K562 (cell line): ENCODE results near the gene ANKRD61. TPM values are rescaled to one million over a fixed set of nuclear protein-coding genes. Genes with fewer than 3 reads are reported as not detected.

Source experiments
- CTCF ChIP-seq, 3 experiments: IDR thresholded peaks in 2 of 3; conservative IDR thresholded peaks in 1 of 3; 2 replicates each; pipeline ENCODE4 v1.5.1; 2011 to 2012; ENCODE audit warnings: low read length in 3 of 3, mild to moderate bottlenecking in 3 of 3, control low read depth in 2 of 3, improper control_type of control experiment in 1 of 3, inconsistent platforms in 1 of 3, low read depth in 1 of 3, mixed read lengths in 1 of 3, moderate library complexity in 1 of 3; ENCODE audit not compliant: insufficient read depth in 2 of 3
- RFX1 ChIP-seq: fragments of 450-650 bp; IDR thresholded peaks from 2 replicates; pipeline ENCODE4 v1.6.1; 2016; ENCODE audit warnings: mild to moderate bottlenecking, moderate library complexity
- ZNF239 ChIP-seq: fragments of 250-450 bp; sonication (Bioruptor Pico); IDR thresholded peaks from 2 replicates; pipeline ENCODE4 v1.4.0; 2020; ENCODE audit warnings: mild to moderate bottlenecking
- ZNF384 ChIP-seq: IDR thresholded peaks from 2 replicates; pipeline ENCODE4 v1.6.1; 2012; ENCODE audit warnings: low read depth, low read length, improper control_type of control experiment
- ZNF75A ChIP-seq: fragments of 450-650 bp; formaldehyde crosslinking; IDR thresholded peaks from 2 replicates; pipeline ENCODE4 v1.4.0; 2020; ENCODE audit warnings: mild to moderate bottlenecking
- polyA plus RNA-seq, 8 experiments: library from polyadenylated mRNA; depleted of rRNA in 4 of 8; stranded (reverse) in 5 of 8; unstranded in 3 of 8; fragments of >200 nt; fragmentation: Nextera tagmentation in 2 of 8; fragmentation: Illumina TruSeq in 1 of 8; extraction: Ambion mirVana in 2 of 8; extraction: Trizol in 1 of 8; gene quantifications; 2 replicates each; pipeline versions ENCODE4 v1.2.1 to v1.2.3, GENCODE V29; 2011 to 2014; ENCODE audit warnings: inconsistent platforms in 1 of 8, missing spikeins in 1 of 8
- total RNA-seq, 7 experiments: library from RNA; depleted of rRNA in 6 of 7; stranded (reverse); fragments of >200 nt in 6 of 7; fragmentation: Illumina TruSeq in 2 of 7; extraction: Trizol in 2 of 7; gene quantifications; 2 replicates each; pipeline versions ENCODE4 v1.2.1 to v1.2.3, GENCODE V29; 2011 to 2021; ENCODE audit warnings: low replicate concordance in 1 of 7
- TF ChIP-seq, protein P1 (sequence below), 2 experiments: fragments of 450-650 bp; formaldehyde crosslinking in 1 of 2; IDR thresholded peaks; 2 replicates each; pipeline versions ENCODE4 v1.4.0 to v1.6.1; 2014 to 2020; ENCODE audit warnings: mild to moderate bottlenecking in 2 of 2, borderline replicate concordance in 1 of 2, low read depth in 1 of 2
- TF ChIP-seq, protein P2 (sequence below): fragments of 150-350 bp; conservative IDR thresholded peaks from 2 replicates; pipeline ENCODE4 v1.6.1; 2014; ENCODE audit warnings: low read length
- TF ChIP-seq, protein P3 (sequence below): sonication (generic); formaldehyde crosslinking; IDR thresholded peaks from 2 replicates; pipeline ENCODE4 v1.8.0; 2023; ENCODE audit warnings: mild to moderate bottlenecking, missing genetic modification reagents

Gene ANKRD61
- total and polyA plus RNA-seq, 9 of the 15 experiments (the other 6 are each of a cell fraction or from before 2014, with no cell fraction given), result 0.08 to 0.11 (median 0.09) TPM; not detected in 5

DNA sequence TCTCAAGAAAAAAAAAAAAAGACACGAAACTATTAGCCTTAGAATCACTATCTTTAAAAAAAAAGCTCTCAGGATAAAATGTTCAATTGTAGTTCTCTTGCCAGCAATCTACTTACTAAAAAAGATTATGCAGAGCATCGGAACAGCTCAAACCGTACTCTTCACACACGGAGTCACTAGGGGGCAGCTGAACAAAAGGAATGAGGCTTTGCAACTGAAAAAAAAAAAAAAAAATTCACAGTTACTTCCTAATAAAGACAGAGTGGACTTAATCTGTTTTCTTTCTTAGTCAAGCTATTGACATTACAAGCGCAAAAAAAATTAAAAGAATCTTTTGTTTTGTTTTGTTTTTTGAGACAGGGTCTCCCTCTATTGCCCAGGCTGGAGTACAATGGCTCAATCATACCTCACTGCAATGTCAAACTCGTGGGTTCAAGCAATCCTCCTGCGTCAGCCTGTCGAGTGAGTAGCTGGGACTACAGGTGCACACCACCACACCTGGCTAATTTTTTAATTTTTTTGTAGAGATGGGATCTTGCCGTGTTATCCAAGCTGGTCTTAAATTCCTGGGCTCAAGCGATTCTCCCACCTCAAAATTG is 33.9 kb upstream of the ANKRD61 start (continued):
- TF ChIP-seq, protein P1, sequence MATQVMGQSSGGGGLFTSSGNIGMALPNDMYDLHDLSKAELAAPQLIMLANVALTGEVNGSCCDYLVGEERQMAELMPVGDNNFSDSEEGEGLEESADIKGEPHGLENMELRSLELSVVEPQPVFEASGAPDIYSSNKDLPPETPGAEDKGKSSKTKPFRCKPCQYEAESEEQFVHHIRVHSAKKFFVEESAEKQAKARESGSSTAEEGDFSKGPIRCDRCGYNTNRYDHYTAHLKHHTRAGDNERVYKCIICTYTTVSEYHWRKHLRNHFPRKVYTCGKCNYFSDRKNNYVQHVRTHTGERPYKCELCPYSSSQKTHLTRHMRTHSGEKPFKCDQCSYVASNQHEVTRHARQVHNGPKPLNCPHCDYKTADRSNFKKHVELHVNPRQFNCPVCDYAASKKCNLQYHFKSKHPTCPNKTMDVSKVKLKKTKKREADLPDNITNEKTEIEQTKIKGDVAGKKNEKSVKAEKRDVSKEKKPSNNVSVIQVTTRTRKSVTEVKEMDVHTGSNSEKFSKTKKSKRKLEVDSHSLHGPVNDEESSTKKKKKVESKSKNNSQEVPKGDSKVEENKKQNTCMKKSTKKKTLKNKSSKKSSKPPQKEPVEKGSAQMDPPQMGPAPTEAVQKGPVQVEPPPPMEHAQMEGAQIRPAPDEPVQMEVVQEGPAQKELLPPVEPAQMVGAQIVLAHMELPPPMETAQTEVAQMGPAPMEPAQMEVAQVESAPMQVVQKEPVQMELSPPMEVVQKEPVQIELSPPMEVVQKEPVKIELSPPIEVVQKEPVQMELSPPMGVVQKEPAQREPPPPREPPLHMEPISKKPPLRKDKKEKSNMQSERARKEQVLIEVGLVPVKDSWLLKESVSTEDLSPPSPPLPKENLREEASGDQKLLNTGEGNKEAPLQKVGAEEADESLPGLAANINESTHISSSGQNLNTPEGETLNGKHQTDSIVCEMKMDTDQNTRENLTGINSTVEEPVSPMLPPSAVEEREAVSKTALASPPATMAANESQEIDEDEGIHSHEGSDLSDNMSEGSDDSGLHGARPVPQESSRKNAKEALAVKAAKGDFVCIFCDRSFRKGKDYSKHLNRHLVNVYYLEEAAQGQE (IDR thresholded peaks at IDR 0.05; ENCODE audit: borderline replicate concordance), result peak; percentile 86
- TF ChIP-seq, protein P1 (CRISPR knock-in tag; IDR thresholded peaks at IDR 0.05; ENCODE audit: low read depth), result no peak
- TF ChIP-seq RFX1 (no peak), ZNF75A (no peak), ZNF239 (no peak), ZNF384 (peak; percentile 99), CTCF (IDR thresholded peaks at IDR 0.05 in 2 of 3, conservative IDR thresholded peaks at IDR 0.05 in 1 of 3; ENCODE audit: insufficient read depth in 2 of 3, low read depth in 1 of 3, low read length in 3 of 3) (peak; percentile 56 to 85 (median 69))
- TF ChIP-seq, protein P2, sequence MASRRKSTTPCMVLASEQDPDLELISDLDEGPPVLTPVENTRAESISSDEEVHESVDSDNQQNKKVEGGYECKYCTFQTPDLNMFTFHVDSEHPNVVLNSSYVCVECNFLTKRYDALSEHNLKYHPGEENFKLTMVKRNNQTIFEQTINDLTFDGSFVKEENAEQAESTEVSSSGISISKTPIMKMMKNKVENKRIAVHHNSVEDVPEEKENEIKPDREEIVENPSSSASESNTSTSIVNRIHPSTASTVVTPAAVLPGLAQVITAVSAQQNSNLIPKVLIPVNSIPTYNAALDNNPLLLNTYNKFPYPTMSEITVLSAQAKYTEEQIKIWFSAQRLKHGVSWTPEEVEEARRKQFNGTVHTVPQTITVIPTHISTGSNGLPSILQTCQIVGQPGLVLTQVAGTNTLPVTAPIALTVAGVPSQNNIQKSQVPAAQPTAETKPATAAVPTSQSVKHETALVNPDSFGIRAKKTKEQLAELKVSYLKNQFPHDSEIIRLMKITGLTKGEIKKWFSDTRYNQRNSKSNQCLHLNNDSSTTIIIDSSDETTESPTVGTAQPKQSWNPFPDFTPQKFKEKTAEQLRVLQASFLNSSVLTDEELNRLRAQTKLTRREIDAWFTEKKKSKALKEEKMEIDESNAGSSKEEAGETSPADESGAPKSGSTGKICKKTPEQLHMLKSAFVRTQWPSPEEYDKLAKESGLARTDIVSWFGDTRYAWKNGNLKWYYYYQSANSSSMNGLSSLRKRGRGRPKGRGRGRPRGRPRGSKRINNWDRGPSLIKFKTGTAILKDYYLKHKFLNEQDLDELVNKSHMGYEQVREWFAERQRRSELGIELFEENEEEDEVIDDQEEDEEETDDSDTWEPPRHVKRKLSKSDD, result no peak
- TF ChIP-seq, protein P3, sequence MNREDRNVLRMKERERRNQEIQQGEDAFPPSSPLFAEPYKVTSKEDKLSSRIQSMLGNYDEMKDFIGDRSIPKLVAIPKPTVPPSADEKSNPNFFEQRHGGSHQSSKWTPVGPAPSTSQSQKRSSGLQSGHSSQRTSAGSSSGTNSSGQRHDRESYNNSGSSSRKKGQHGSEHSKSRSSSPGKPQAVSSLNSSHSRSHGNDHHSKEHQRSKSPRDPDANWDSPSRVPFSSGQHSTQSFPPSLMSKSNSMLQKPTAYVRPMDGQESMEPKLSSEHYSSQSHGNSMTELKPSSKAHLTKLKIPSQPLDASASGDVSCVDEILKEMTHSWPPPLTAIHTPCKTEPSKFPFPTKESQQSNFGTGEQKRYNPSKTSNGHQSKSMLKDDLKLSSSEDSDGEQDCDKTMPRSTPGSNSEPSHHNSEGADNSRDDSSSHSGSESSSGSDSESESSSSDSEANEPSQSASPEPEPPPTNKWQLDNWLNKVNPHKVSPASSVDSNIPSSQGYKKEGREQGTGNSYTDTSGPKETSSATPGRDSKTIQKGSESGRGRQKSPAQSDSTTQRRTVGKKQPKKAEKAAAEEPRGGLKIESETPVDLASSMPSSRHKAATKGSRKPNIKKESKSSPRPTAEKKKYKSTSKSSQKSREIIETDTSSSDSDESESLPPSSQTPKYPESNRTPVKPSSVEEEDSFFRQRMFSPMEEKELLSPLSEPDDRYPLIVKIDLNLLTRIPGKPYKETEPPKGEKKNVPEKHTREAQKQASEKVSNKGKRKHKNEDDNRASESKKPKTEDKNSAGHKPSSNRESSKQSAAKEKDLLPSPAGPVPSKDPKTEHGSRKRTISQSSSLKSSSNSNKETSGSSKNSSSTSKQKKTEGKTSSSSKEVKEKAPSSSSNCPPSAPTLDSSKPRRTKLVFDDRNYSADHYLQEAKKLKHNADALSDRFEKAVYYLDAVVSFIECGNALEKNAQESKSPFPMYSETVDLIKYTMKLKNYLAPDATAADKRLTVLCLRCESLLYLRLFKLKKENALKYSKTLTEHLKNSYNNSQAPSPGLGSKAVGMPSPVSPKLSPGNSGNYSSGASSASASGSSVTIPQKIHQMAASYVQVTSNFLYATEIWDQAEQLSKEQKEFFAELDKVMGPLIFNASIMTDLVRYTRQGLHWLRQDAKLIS (CRISPR knock-in tag), result no peak
